Muscle layer of duodenum (tissue), 2 donors: ENCODE data around the gene GCAT.

Experiments used
- H3K27ac ChIP-seq: one replicate; pipeline ENCODE4 v1.7.0; 2013; ENCODE audit warnings: mild to moderate bottlenecking, low read length
- H3K27me3 ChIP-seq: one replicate; pipeline ENCODE4 v1.7.0; 2013; ENCODE audit warnings: low read depth, mild to moderate bottlenecking, control low read depth, low read length
- H3K36me3 ChIP-seq, 2 donors: one replicate each; pipeline ENCODE4 v1.7.0; 2013; ENCODE audit warnings: low read length in 2 of 2, control low read depth in 1 of 2, mild to moderate bottlenecking in 1 of 2; ENCODE audit not compliant: insufficient read depth in 2 of 2, control insufficient read depth in 1 of 2
- H3K4me1 ChIP-seq, 2 donors: one replicate each; pipeline ENCODE4 v1.7.0; 2013; ENCODE audit warnings: low read length in 2 of 2, mild to moderate bottlenecking in 2 of 2, control low read depth in 1 of 2, moderate library complexity in 1 of 2; ENCODE audit not compliant: insufficient read depth in 2 of 2, control insufficient read depth in 1 of 2
- H3K4me3 ChIP-seq, 2 donors: one replicate each; pipeline ENCODE4 v1.7.0; 2013; ENCODE audit warnings: low read length in 2 of 2, low read depth in 1 of 2, mild to moderate bottlenecking in 1 of 2
- H3K9me3 ChIP-seq, 2 donors: one replicate each; pipeline ENCODE4 v1.7.0; 2013; ENCODE audit warnings: low read length in 2 of 2, control low read depth in 1 of 2, mild to moderate bottlenecking in 1 of 2; ENCODE audit not compliant: control insufficient read depth in 1 of 2
- donor health status: healthy.

Gene GCAT

DNA sequence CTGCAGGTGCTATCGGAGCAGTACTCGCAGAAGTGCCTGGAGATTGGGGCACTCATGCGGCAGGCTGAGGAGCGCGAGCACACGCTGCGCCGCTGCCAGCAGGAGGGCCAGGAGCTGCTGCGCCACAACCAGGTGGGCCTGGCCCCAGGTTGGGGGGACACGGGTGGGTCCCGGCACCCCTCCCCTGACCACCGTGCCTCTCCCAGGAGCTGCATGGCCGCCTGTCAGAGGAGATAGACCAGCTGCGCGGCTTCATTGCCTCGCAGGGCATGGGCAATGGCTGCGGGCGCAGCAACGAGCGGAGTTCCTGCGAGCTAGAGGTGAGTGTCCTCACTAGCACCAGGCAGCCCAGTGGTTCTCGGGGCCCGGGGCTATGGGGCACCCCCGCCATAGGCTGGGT is 38.7 kb upstream of the GCAT start:
- H3K4me1 ChIP-seq: peaks cover 0 to 5% of the 10 kb centered on the region in 2 donors
- no peaks in the 10 kb centered on the region for H3K27me3 ChIP-seq
- H3K9me3 ChIP-seq: no peaks in the 10 kb centered on the region
- H3K27ac ChIP-seq: no peak overlapping the region
- H3K4me3 ChIP-seq: no peak overlapping the region
- H3K36me3 ChIP-seq: peaks cover 45 to 77% of the 10 kb centered on the region in 2 donors

DNA sequence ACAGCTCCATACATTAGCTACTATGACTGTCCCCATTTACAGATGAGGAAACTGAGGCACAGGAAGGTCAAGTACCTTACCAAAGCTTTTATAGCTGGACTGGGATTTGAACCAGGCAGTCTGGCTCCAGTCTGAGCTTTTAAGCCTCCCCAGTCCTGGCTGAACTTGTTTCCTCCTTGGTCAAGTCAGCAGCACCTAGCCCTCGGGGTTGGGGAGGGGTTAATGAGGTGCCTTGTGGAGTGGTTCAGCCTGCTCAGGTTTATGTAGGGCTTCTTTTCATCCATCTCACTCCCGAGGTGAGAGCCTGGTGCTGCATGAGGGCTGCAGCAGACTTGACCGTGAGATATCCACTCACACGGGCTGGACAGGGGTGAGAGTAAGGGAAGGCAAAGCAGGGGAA is 36.7 kb upstream of the GCAT start:
- Histone ChIP-seq H3K9me3 (no peaks in the 10 kb centered on the region), H3K4me1 (no peaks in the 10 kb centered on the region), H3K27me3 (no peaks in the 10 kb centered on the region), H3K36me3 (peaks cover 38 to 71% of the 10 kb centered on the region in 2 donors), H3K4me3 (no peak overlapping the region), H3K27ac (no peak overlapping the region)

GRCh38 chr22:37771702-37772427 is 35.9 kb upstream of the GCAT start:
- Histone ChIP-seq H3K27me3 (no peaks in the 10 kb centered on the region), H3K27ac (no peak overlapping the region), H3K4me1 (no peaks in the 10 kb centered on the region), H3K4me3 (no peak overlapping the region), H3K9me3 (no peaks in the 10 kb centered on the region), H3K36me3 (peaks cover 34 to 74% of the 10 kb centered on the region in 2 donors)

DNA sequence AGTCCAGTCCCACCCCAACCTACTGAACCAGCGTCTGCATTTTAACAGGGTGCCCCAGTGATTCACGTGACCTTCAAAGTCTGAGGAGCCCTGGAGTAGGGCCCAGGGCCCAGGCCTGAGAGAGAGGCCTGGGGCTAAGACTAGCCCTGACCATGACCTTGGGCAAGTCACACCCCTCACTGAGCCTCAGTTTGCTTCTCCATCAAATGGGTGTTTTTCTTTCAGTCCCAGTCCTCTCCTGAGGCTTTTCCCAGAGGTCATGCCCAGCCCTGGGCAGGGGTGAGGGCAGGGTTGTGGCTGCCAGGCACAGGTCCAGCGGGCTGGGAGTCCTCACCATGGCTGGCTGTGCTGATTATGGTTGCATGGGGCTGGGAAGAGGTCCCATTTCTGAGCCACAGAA is 33.0 kb upstream of the GCAT start:
- H3K27me3 ChIP-seq: no peaks in the 10 kb centered on the region
- no peak overlapping the region for H3K27ac ChIP-seq
- peaks cover 0 to 4% of the 10 kb centered on the region in 2 donors for H3K4me1 ChIP-seq
- H3K4me3 ChIP-seq: no peak overlapping the region
- peaks cover 17 to 49% of the 10 kb centered on the region in 2 donors for H3K36me3 ChIP-seq
- H3K9me3 ChIP-seq: no peaks in the 10 kb centered on the region

DNA sequence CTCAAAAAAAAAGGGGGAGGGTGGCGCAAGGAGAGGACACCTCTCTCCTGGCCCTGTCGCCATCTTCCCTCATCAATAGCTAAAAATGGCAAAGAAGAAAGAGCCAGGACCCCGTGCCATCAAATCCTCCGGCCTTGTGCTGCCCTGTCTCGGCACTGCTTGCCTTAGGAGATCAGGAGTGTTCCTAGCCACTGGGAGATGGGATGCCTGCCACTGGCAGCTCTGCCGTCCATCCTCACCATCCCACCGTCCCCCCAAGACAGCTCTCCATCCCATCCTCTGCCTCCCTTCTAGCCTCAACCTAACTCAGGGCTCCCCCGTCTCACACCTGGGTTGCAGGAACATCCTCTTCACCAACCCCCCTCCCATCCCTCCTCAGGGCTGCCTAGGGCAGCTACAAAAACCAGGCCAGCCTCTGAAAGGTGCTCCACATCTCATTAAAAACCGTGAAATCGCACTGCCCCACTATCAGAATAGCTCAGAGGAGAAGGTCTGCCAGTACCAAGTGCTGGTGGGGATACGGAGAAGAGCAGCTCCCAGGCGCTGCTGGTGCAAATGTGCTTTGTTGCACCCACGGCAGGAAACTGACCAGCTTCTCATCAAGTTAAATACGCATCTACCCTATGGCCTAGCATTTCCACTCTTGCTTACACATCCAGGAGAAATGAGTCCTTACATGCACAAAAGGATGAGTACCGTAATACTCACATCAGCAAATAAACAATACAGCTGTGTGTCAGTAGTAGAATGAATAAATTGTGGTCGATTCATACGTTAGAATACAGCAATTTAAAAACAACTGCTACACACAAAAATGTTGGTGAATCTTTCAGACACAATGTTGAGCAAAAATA is 31.7 kb upstream of the GCAT start:
- H3K4me1 ChIP-seq: peaks cover 0 to 4% of the 10 kb centered on the region in 2 donors
- peaks cover 16 to 44% of the 10 kb centered on the region in 2 donors for H3K36me3 ChIP-seq
- no peaks in the 10 kb centered on the region for H3K27me3 ChIP-seq
- H3K9me3 ChIP-seq: no peaks in the 10 kb centered on the region
- no peak overlapping the region for H3K27ac ChIP-seq
- no peak overlapping the region for H3K4me3 ChIP-seq

DNA sequence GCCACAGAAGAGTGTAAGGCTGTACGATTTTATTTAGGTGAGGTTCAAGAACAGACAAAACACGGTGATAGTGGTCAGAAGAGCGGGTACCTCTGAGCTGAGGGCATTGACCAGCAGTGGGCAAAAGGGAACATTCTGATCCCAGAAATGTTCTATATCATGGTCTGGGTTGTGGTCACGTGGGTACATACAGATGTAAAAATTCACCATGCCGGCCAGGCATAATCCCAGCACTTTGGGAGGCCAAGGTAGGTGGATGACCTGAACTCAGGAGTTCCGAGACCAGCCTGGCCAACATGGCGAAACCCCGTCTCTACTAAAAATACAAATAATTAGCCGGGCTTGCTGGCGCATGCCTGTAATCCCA is 31.1 kb upstream of the GCAT start:
- peaks cover 11 to 38% of the 10 kb centered on the region in 2 donors for H3K36me3 ChIP-seq
- no peak overlapping the region for H3K4me3 ChIP-seq
- no peak overlapping the region for H3K27ac ChIP-seq
- H3K27me3 ChIP-seq: no peaks in the 10 kb centered on the region
- H3K4me1 ChIP-seq: peaks cover 0 to 4% of the 10 kb centered on the region in 2 donors
- H3K9me3 ChIP-seq: no peaks in the 10 kb centered on the region

DNA sequence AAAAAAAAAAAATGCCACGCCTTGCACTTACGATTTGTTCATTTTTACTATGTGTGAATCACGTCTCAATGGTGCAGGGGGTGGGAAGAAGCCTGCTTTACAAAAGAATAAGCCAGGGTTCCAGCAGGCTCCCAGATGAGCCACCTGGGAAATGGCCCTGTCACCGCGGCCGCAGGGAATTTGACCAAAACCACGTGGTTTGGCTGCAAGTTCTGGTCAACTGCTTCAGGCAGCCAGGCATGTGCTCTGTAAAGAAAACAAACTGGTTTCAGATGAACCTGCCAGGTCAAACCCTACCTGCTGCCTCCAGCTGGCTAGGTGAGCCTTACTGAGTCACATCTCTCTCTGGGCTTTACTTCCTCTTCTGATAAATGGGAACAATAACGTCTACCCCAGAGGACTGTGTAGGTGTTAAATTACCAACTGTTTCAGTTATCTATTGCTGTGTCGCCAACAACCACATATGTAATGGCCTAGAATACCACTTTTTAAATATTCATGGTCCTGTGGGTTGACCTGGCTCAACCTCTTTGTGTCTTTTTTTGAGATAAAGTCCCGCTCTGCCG is 30.5 kb upstream of the GCAT start:
- Histone ChIP-seq H3K4me3 (no peak overlapping the region), H3K27me3 (no peaks in the 10 kb centered on the region), H3K4me1 (peaks cover 0 to 4% of the 10 kb centered on the region in 2 donors), H3K36me3 (peaks cover 8 to 32% of the 10 kb centered on the region in 2 donors), H3K27ac (no peak overlapping the region), H3K9me3 (no peaks in the 10 kb centered on the region)

GRCh38 chr22:37778370-37779009 is 29.2 kb upstream of the GCAT start:
- Histone ChIP-seq H3K36me3 (peaks cover 0 to 20% of the 10 kb centered on the region in 2 donors), H3K27ac (no peak overlapping the region), H3K4me1 (peaks cover 0 to 4% of the 10 kb centered on the region in 2 donors), H3K4me3 (no peak overlapping the region), H3K9me3 (no peaks in the 10 kb centered on the region), H3K27me3 (no peaks in the 10 kb centered on the region)

DNA sequence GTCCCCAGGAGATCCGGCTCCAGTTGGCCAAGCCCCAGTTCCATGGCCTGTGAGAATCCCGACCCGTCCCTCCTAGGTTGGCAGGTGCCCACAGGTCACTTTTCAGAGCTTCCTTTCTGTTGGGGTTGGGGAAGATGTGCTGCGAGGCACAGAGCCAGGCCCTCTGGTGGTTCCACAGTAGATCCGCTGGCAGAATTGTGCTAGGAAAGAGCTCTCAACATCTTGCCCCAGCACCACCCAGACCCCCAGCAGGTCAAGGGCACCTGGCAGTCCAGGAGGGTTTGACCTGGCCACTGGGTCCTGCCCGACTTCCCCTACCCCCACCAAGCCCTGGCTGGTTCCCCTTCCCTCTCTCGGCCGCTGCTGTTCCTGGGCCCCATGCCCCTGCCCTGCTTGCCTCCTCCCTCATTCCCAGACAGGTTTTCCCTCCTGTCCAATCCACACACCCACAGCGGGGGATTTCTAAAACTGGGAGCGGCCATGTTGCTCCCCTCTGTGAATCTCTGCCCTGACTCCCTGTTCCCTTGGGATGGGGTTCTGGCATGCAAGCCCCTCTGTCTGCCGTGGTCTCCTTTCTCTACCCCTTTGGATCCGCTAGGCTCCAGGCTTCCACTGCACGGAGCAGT is 26.2 kb upstream of the GCAT start:
- H3K9me3 ChIP-seq: no peaks in the 10 kb centered on the region
- no peaks in the 10 kb centered on the region for H3K27me3 ChIP-seq
- H3K4me3 ChIP-seq: no peak overlapping the region
- peaks cover 4% of the 10 kb centered on the region in 2 donors for H3K4me1 ChIP-seq
- H3K36me3 ChIP-seq: peaks cover 0 to 3% of the 10 kb centered on the region in 2 donors
- H3K27ac ChIP-seq: no peak overlapping the region

GRCh38 chr22:37782340-37783168 is 25.2 kb upstream of the GCAT start:
- Histone ChIP-seq H3K4me3 (no peak overlapping the region), H3K36me3 (no peaks in the 10 kb centered on the region), H3K4me1 (peaks cover 0 to 4% of the 10 kb centered on the region in 2 donors), H3K27ac (no peak overlapping the region), H3K9me3 (no peaks in the 10 kb centered on the region), H3K27me3 (no peaks in the 10 kb centered on the region)
